AG08396 (cell line): ENCODE measurements around the gene CORO7.
"Not testable (repeated sequence)": the region's sequence is repeated elsewhere in the genome, so short reads cannot be mapped to it uniquely, and the experiment has no call there.

Experiments used
- DNase-seq: peaks from one replicate; pipeline ENCODE4 v3.0.0; 2012; ENCODE audit warnings: low spot score, mixed read lengths

CORO7 gene

DNA sequence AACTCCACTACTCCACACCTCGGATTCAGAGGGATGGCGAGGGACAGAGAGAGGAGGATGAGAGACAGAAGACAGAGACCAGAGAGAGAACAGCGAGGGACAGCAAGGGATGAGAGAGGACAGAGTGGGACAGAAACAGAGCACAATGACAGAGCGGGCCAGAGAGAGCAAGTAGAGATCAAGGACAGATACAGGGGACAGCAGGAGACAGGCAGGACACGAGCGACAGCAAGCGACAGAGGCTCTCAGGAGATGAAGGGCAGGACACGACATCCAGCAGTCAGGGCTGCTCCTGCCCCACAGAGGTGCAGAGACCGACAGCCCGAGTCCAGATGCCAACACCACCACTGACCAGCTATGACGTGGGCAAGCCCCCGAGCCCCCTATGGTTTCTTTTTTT is 14.9 kb downstream of the CORO7 start:
- DNase-seq, result no peak

DNA sequence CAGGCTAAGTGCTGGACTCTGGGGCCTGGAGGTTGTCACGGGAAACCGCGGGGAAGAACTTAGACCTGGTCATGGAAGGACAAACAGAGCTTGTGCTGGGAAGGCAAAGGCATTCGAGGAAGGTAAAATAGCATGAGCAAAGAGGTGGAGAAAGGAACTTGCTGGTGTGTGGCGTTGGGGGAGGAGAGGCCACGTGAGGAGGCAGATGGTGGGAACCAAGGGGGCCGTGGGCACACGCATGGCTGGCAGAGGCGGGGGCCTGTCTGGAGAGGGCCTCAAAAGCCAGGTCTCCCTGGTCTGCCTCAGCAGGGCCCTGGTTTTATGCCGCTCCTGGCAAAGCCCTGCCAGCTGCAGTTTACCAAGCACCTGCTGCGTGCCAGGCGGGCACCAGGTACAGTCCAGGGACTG is 15.3 kb downstream of the CORO7 start:
- DNase-seq, result no peak

DNA sequence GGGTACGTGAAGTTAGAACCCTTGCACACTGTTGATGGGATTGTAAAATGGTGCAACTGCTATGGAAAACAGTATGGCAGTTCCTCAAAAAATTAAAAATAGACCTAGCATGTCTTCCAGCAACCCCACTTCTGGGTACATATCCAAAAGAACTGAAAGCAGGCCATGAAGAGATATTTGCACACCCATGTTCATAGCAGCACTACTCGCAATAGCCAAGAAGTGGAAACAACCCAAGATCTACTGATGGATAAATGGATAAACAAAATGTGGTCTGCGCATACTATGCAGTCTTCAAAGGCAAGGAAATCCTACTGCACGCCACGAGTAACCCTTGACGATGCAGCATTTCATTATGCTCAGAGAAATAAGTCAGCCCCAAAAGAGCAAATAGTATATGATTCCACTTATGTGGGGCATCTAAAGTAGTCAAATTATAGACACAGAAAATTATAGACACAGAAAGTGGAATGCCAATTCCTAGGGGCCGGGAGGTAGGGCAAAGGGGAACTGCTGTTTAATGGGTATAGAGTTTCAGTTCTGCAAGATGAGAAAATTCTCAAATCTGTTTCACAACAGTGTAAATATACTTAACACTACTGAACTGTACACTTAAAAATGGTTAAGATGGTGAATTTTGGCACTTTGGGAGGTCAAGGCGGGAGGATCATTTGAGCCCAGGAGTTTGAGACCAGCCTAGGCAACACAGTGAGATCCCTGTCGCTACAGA is 17.2 kb downstream of the CORO7 start:
- DNase-seq, result no peak

DNA sequence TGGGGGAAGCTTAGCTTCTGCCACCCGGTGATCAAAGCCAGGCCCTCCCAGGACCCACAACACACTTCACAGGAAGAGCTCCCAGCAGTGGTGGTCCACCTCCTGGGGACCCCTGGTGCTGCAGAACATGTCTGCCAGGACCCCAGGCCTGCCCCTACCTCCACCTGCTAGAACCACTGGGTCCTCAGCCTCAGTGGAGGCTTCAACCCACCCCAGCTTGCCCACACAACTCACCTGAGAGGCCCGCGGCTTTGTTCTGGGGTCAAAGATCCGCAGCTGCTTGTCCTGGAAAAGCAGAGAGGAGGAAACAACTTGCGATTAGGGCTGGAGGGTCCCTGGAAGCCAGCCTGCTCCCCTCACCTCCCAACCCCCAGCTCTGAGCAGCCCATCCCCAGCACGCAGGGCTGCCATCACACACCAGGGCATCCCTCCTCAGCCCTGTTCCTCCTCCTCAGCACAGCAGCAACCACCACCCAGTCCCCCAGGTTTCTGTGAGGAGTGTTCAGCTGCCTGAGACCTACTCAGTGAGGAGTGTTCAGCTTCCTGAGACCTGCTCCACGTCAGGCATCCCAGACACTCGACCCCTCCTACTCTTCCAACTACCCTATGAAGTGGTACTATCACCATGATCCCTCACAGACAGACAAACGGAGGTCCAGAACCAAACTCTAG is 21.2 kb downstream of the CORO7 start:
- no peak for DNase-seq

DNA sequence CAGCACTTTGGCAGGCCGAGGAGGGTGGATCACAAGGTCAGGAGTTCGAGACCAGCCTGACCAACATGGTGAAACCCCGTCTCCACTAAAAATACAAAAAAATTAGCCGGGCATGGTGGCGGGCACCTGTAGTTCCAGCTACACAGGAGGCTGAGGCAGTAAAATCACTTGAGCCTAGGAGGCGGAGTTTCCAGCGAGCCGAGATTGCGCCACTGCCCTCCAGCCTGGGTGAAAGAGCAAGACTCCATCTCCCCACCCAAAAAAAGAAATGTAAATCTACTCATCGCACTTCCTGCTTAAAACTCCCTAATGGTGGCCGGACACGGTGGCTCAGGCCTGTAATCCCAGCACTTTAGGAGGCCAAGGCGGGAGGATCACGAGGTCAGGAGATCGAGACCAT is 22.5 kb downstream of the CORO7 start:
- DNase-seq, result not testable (repeated sequence)

DNA sequence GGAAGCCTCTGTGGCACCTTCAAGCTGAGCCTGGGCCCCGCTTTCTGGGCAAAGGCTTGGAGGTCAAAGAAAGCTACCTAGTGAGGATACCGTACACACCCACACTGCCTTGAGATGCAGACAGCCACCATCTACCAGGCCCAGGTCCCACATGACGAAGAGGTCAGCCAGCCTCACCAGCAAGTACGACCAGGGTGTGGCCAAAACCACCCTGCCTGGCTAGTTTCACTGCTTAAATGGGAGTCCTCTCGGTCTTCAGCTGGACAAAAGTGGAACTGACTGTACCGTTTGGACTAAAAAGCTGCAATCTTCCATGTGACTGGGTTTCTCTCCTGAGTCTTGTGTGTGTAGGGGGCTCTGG is 23.2 kb downstream of the CORO7 start:
- peak; percentile 56 for DNase-seq

DNA sequence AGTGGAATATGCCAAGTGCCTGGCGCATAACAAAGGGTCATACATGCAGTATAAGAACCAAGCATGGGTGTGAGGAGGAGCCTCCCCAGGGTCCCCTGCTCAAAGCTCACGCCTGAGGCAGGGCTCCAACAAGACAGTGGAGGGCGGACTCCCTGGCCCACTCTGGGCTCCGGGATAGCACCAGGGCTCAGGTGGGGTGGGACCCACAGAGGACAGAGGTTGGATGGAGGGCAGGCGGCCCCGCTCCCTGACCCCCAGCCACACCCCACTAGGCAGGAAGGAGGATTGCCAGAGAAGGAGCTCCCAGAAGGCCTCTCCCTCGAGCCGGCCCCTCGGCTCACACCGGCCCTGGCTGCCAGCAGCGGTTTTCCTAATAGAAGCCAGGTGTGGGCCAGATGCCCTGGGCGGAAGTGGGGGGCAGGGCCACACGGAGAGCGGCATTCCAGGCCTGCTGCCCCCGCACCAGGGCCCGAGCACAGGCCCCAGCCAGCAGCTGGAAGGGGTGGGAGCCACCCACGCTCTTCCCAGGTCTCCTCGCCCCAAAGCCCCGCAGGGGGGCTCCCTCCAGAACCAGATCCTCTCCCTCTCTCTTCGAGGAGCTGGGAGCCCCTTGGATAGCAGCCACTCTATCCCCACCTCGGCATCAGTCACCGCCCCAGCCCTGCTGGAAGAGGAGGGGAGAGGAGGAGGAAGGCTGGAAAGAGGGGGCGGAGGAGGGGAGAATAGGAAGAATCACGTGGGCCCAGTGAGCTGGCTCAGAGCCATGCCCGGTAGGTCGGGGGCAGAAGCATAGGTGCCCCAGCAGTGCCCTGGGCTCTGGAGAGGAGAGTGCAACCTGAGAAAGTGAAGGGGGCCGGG is 23.8 kb downstream of the CORO7 start:
- peak; percentile 78 for DNase-seq

DNA sequence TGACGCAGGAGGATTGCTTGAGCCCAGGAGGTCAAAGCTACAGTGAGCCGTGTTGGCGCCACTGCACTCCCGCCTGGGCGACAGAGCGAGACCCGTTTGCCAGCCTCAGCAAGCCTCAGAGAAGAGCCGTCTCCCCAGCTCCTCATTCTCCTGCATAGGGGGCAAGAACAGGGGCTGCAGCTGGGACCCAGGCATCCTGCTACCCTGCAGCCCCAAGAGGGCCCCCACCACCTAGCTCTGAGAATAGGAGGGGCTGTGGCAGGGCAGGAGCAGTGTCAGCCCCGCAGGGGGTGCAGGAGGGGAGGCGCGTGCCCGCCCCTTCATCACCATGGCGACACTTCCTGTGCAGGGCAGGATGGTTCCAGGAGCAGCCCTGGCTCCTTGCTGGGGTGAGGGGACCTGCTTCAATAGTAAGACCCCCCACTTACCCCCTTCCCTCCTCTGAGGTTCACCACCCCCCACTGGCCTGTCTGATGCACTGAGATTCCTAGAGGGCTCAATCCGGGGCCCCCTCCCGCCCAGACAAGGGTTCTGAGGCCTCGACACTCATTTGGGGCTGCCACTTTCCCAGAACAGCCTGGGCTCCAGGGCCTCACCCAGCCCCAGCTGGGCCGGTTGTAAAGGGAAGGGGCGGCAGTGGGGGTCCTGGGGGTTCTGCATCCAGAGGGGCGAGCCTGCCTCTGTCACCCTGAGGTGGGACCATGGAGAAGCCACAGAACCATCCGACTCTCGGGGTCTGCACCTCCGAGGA is 24.6 kb downstream of the CORO7 start:
- peak; percentile 23 for DNase-seq

DNA sequence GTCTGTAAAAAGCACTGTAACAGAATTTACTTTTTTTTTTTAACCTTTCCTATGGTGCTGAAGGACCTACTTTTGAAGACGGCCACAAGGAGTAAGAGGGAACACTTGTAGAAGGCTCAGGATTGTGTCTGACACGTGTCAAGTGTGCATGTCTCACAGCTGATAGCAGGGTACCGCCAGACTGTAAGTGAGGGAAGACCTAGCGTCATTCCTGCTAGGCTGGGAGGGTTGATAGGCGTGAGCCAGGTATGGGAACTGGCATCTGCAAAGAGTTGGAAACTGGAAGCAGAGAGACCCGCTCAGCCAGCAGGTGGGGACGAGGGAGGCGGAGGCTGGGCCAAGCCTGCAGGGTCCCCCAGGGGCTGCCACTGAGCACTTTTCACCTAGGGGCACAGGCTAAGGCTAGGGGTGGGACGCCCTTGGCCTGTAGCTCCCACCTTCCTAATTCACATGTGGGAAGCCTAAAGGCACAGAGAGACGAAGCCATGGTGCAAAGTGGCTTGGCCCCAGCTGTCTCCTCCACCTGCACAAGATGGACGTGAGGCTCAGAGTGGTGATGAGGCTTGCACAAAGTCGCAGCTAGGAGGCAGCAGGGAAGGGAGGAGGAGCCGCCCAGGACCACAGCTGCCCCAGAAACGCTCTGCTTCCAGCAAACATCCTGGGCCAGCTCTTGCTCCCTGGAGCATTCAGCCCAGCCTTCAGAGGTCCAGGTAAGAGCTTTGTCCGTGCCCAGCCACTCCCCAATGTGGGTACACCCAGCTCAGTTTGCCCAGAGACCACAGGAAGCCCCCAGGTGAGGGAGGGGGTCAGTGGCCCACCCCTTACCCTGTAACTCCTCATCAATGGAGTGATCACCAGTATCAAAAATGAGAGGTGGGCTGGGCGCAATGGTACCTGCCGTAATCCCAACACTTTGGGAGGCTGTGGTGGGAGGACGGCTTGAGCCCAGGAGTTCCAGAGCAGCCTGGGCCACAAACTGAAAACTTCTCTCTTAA is 25.8 kb downstream of the CORO7 start:
- no peak for DNase-seq

DNA sequence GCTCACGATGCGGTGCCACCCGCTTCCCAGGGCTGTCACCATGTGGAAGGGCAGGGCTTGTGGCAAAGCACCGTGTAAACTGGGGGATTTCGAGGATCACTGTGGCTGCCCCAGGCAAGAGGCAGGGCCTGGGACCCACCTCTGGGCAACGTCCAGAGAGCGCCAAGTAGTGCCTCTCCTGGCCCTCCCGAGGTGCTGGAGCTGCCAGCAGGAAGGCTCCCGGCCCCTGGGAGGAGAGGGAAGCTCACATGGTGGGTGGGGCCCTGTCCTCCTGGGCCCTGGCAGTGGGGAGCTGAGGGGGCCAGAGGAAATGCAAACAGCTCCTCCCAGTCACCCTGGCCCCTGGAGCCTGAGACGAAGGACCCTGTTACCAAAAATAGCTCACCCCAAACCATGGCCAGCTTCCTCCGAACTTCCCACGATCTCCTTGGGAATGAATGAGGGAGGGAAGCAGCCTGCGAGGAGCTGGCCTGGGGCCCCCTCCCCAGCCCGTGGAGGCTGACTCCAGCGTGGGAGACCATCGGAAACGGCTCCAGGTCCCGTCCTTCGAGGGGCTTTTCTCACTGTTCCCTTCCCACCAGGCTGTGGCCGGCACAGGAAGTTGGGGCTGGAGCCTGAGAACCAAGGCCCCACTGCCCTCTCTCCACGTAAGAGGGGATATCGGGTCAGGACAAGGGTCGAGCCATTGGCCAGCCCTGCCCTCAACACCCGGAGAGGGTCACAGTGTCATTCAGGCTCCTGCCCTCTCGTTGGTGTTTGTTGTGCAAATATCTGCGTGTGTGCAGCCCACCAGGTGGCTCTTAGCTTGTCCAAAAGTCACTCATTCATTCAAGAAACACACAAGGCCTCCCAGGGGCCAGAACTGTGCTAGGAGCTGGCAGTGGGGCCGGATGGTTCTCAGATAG is 27.1 kb downstream of the CORO7 start:
- DNase-seq, result no peak

DNA sequence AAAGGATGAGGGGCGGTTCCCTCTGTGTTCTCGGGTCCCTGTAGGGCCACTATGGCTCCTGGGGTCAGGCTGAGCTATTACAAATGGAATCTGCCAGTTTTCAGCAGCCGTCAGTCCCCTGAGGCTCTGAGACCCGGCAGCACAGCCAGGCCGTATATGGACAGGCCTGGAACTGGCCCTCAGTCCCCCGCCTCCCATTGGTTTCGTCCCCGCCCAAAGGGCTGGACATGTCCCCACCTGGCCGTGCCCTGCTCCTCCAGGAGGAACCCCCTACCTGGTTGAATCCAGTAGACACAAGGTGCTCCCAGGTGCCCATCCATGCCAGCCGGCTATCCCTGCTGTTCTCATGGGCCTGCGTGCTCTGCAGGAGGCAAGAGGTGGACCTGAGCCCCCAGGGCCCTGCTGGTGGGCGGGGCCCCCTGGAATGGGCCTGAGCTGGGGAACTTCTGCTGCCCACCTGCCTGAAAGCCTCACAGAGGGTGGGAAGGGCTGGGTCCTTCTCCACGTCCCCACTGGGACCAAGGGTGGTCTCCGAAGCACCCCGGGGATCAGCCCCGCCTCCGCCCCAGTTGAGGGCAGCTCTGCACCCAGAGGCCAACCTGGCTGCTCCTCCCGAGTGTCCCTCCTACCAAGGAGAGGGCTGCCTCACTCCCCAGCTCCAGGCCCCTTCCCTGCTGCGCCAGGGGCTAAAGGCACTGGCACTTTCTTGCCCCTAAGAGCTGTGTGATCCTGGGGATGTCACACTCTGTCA is 27.9 kb downstream of the CORO7 start:
- DNase-seq, result peak; percentile 48

DNA sequence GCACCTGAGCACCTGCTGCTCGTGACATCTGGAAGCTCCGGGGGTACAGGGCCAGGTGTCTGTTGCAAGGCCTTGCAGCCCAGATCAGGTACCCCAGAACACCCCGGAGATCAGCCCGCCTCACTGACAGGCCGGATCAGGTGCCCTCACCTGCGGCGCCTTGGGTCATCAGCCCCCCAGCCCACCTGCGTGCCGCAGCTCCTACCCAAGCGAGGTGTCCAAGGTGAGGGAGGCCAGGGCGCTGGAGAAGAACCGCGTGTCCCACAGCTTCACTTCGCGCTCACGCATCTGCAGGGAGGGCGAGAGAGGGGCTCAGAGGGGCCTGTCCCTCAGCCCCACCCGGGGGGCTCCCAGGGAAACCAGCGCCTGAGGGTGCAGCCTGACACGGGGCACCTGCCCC is 28.6 kb downstream of the CORO7 start:
- no peak for DNase-seq

DNA sequence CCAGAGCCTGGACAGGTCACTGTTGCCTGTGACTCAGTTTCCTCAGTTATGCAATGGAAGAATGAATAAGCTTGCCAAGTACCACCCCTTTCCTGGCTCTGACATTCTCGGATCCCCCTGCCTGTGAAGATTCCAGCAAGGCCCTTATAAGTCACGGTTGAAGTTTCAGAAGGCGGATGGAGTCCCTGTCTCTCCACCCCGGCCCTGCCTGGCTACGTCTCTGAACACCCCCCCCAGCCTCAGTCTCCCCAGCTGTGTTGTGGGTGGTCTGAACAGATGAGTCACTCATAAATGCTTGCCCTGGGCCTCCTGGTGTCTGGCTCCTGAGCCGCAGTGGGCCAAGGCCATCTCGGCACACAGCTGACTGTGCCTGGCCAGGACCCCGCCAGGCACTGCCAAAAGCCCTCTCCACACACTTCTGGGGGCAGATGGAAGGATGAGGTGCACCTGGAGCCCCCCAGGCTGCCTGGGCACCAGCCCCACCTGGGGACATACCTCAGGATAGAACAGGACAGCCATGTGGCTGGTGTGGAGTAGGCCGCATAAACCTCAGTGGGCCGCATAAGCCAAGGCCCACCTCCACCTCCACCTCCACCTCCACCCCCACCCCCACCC is 29.3 kb downstream of the CORO7 start:
- DNase-seq, result peak; percentile 39

DNA sequence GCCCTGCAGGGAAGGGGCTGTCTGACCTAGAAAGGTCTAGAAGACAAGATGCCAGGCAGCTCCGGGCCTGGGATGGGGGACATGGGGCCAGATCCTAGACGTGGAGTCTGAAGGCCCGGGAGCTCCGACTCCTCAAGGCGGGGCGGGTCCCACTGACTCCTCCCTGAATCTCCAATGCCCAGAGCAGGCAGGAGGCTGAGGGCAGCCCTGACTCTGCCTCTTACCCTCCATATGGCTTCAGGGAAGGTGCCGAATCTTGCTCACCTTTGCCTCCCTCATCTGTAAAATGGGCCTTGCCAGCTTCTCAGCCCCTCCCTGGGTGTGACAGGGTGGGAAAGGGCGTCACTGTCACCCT is 30.0 kb downstream of the CORO7 start:
- peak; percentile 60 for DNase-seq

DNA sequence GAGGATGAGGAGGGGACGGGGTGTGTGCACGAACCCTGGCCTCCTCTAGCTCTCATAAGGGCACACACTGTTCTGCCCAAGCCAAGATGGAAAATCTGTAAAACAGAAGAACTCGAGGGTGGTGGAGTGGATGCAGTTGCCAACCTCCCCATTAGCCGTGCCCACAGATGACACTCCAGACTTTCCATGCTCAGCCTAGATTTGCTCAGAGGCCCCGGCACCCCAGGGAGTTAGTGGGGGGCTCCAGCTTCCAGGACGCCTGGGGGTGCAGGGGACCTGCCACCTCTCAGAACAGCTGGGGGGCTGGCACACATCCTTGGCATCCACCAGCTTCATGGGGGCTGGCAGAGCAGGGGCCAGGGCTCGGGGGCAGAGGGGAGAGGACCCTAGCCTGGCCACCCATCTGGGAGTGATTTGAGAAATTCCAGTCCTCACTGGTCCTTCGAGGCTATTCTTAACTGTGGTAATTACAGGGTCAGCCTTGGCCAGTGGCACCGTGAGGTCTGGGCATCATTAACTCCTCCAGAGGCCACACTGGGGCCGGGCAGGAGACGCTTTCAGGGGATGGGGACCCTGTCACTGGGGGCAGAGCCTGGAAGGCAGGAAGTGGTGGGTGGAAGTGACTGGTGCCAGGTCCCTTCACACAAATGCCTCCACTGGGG is 30.5 kb downstream of the CORO7 start:
- peak; percentile 35 for DNase-seq

DNA sequence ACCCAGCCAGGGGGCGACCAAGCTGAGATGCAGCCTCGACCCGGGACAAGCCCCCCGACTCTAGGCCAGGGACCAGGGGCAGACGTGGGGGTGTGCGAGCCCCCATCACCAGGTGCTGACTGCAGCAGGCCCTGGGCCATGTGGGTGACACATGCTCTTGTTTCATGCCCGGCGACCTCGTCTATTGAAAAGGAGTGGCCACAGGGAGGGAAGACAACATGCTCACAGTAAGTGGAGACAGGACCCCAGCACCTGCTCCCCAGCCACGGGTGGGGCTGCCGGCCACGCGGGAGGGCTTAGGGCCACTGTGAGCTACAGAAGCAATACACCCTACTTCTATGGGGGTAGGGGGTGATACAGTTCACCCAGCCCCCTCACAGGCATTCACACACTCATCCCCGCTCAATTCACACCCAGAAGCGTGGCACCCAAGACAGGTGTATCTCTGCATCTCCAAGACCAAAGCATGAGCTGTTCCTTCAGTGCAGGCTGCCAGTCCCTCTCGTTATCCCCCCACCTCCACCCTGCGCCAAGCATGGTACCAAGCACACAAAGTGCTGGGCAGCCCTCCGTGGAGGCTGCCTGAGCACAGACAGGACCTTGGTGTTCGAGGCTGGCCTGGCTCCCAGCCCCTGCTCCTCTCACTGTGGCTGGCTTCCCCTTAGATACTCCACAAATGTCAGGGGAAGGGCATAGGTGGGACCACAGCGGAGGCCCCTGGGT is 31.2 kb downstream of the CORO7 start:
- peak; percentile 29 for DNase-seq

DNA sequence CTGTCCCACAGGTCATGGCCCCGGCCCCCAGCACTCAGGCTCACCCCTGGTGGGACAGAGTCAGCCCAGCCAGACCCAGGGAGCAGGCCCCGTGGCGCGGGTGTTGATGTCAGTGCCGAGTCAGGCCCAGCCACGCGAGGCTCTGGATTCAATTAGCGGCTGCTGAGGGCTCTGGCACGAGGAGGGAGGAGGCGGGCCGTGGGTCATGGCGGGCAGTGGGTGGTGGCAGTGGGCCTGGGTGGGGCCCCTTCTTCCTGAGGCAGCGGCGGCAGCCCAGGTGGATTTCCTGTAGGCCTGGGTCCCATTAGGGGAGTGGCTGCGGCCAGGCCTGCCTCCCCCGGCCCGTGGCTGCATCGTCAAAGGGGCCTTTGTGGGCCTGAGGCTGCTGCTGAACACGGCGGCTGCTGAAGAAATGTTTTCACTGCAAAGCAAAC is 31.9 kb downstream of the CORO7 start:
- DNase-seq, result peak; percentile 65
